Lower leg skin (tissue), 4 donors: ENCODE results near the gene TBX18. TPM values are rescaled to one million over a fixed set of nuclear protein-coding genes. Genes with fewer than 3 reads are reported as not detected.

Experiments used
- DNase-seq, 2 donors: peaks; one replicate each; pipeline ENCODE4 v3.0.0-alpha.2; 2019; ENCODE audit warnings: low spot score in 2 of 2
- H3K4me3 ChIP-seq: fragments of 200-600 bp; sonication (generic); 2 replicates; pipeline ENCODE4 v1.5.1; 2017; ENCODE audit warnings: mild to moderate bottlenecking, low read depth; ENCODE audit not compliant: poor library complexity, severe bottlenecking
- CTCF ChIP-seq, 3 donors: fragments of 450-650 bp; IDR thresholded peaks; one replicate each; pipeline ENCODE4 v1.5.1; 2016; ENCODE audit warnings: antibody characterized with exemption in 3 of 3, mild to moderate bottlenecking in 3 of 3, moderate library complexity in 2 of 3
- POLR2A ChIP-seq, 2 donors: fragments of 450-650 bp; IDR thresholded peaks; one replicate each; pipeline ENCODE4 v1.6.1; 2016 to 2017; ENCODE audit warnings: antibody characterized with exemption in 2 of 2, mild to moderate bottlenecking in 1 of 2, moderate library complexity in 1 of 2
- WGBS, 2 donors: methylation state at CpG; one replicate each; pipeline ENCODE4 v1.1.5; 2018; 5-methylcytosine and 5-hydroxymethylcytosine counted together
- intact Hi-C: fragments of 100-400 bp; cut with DNase I; formaldehyde crosslinking; loops from one replicate; pipeline ENCODE4 v1.15.0; 2023; ENCODE audit warnings: low total_unique reads
- total RNA-seq, 4 donors: library from RNA; depleted of rRNA; stranded (reverse); fragments of >200 nt; gene quantifications; one replicate each; pipeline ENCODE4 v1.1.0, GENCODE V29; 2016

TBX18 gene
- total RNA-seq, 4 donors from 2014 or later = 1.1 to 8.6 (median 4.2) TPM

- intact Hi-C loops = no loop called here
- TF ChIP-seq CTCF (IDR thresholded peaks at IDR 0.05) (no peak), POLR2A (IDR thresholded peaks at IDR 0.05) (no peak)
- DNase-seq = no peak
- H3K4me3 ChIP-seq = no peak overlapping the region
These were observed 90.0 kb downstream of the TBX18 start for GRCh38 chr6:84674395-84674794.

GRCh38 chr6:84671183-84671582, 93.2 kb downstream of the TBX18 start:
- no peak for TF ChIP-seq POLR2A (IDR thresholded peaks at IDR 0.05)
- TF ChIP-seq CTCF (IDR thresholded peaks at IDR 0.05) = no peak
- no peak for DNase-seq
- H3K4me3 ChIP-seq = no peak overlapping the region
- WGBS, 2 donors = 75 to 85% methylated on average over 2 of the region's 2 CpGs
- intact Hi-C loops = no loop called here

GRCh38 chr6:84669945-84670344, 94.5 kb downstream of the TBX18 start:
- WGBS, 2 donors = 87 to 89% methylated on average over 3 of the region's 3 CpGs
- no peak overlapping the region for H3K4me3 ChIP-seq
- TF ChIP-seq CTCF (IDR thresholded peaks at IDR 0.05) = no peak
- TF ChIP-seq POLR2A (IDR thresholded peaks at IDR 0.05) = no peak
- no peak for DNase-seq
- intact Hi-C loops = no loop called here

- WGBS, 2 donors = 80 to 83% methylated on average over 5 of the region's 5 CpGs
- intact Hi-C loops = no loop called here
These were observed 96.9 kb downstream of the TBX18 start for GRCh38 chr6:84667252-84668213.

GRCh38 chr6:84665401-84665800, 99.0 kb downstream of the TBX18 start:
- intact Hi-C loops = no loop called here
- no peak overlapping the region for H3K4me3 ChIP-seq
- DNase-seq = no peak
- TF ChIP-seq POLR2A (IDR thresholded peaks at IDR 0.05) (no peak), CTCF (IDR thresholded peaks at IDR 0.05) (no peak)
- WGBS, 2 donors = 92 to 94% methylated on average over 4 of the region's 4 CpGs

More at GRCh38 chr6:84667252-84668213, 96.9 kb downstream of the TBX18 start:
- no peak for DNase-seq
- no peak for TF ChIP-seq POLR2A (IDR thresholded peaks at IDR 0.05)
- no peak for TF ChIP-seq CTCF (IDR thresholded peaks at IDR 0.05)
- H3K4me3 ChIP-seq = no peak overlapping the region
